ENCODE measurements around the gene TUSC2. TPM values are rescaled to one million over a fixed set of nuclear protein-coding genes. Genes with fewer than 3 reads are reported as not detected.

The TUSC2 gene
- total and polyA plus RNA-seq, 2 of the 13 experiments (the other 11 are each of a cell fraction or from before 2014, with no cell fraction given) = 36.7 to 39.1 TPM

GRCh38 chr3:50302095-50303012, 25.7 kb downstream of the TUSC2 start (continued):
- TF ChIP-seq ZNF839 (CRISPR knock-in tag; IDR thresholded peaks at IDR 0.05; ENCODE audit: borderline replicate concordance) (no peak; the same call in 1 of the 2 replicates), ZNF589 (CRISPR knock-in tag; conservative IDR thresholded peaks at IDR 0.05) (no peak), KAT7 (CRISPR knock-in tag; IDR thresholded peaks at IDR 0.05; ENCODE audit: borderline replicate concordance) (no peak; the same call in 1 of the 2 replicates), AGO1 (IDR thresholded peaks at IDR 0.05; ENCODE audit: low read depth, low read length, poor library complexity, severe bottlenecking) (no peak), ZNF24 (IDR thresholded peaks at IDR 0.05) (no peak), ATF6 (CRISPR knock-in tag; conservative IDR thresholded peaks at IDR 0.05) (no peak), ZNF550 (CRISPR knock-in tag; IDR thresholded peaks at IDR 0.05; ENCODE audit: borderline replicate concordance) (no peak), SRY (CRISPR knock-in tag; IDR thresholded peaks at IDR 0.05) (no peak; the same call in 1 of the 2 replicates), MLLT10 (CRISPR knock-in tag; IDR thresholded peaks at IDR 0.05) (no peak), MTF1 (CRISPR knock-in tag; IDR thresholded peaks at IDR 0.05) (no peak), ZNF790 (CRISPR knock-in tag; IDR thresholded peaks at IDR 0.05; ENCODE audit: borderline replicate concordance) (no peak), KDM5B (CRISPR knock-in tag; IDR thresholded peaks at IDR 0.05; ENCODE audit: borderline replicate concordance) (no peak), TERF1 (CRISPR knock-in tag; IDR thresholded peaks at IDR 0.05) (no peak), HNRNPH1 (optimal IDR thresholded peaks at IDR 0.05; ENCODE audit: low read depth, low read length) (no peak), IKZF4 (CRISPR knock-in tag; IDR thresholded peaks at IDR 0.05; ENCODE audit: borderline replicate concordance, low read depth, not compliant biosample characterization) (no peak), SP5 (CRISPR knock-in tag; IDR thresholded peaks at IDR 0.05; ENCODE audit: borderline replicate concordance, low read depth) (no peak), MAFG (CRISPR knock-in tag; IDR thresholded peaks at IDR 0.05) (no peak), ZNF558 (CRISPR knock-in tag; IDR thresholded peaks at IDR 0.05; ENCODE audit: borderline replicate concordance) (peak; percentile 8; the same call in 1 of the 2 replicates), GTF2F1 (IDR thresholded peaks at IDR 0.05; ENCODE audit: low read length) (no peak), ZBTB39 (CRISPR knock-in tag; IDR thresholded peaks at IDR 0.05) (no peak), ZNF484 (CRISPR knock-in tag; IDR thresholded peaks at IDR 0.05; ENCODE audit: borderline replicate concordance, low read depth) (0 out of 2 replicates have a peak, but pooled peaks have one; percentile 9)
- TF ChIP-seq, protein P1, sequence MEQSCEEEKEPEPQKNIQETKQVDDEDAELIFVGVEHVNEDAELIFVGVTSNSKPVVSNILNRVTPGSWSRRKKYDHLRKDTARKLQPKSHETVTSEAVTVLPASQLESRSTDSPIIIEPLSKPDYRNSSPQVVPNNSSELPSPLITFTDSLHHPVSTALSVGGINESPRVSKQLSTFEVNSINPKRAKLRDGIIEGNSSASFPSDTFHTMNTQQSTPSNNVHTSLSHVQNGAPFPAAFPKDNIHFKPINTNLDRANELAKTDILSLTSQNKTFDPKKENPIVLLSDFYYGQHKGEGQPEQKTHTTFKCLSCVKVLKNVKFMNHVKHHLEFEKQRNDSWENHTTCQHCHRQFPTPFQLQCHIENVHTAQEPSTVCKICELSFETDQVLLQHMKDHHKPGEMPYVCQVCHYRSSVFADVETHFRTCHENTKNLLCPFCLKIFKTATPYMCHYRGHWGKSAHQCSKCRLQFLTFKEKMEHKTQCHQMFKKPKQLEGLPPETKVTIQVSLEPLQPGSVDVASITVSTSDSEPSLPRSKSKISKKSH (CRISPR knock-in tag; IDR thresholded peaks at IDR 0.05; ENCODE audit: borderline replicate concordance) = no peak

All from HepG2 (cell line).